Measurements from ENCODE around the gene SPATS2L.

- TF ChIP-seq REST (IDR thresholded peaks at IDR 0.05; ENCODE audit: low read depth, low read length) (no peak), JUND (IDR thresholded peaks at IDR 0.05) (no peak), POLR2AphosphoS5 (IDR thresholded peaks at IDR 0.05; ENCODE audit: low read depth, low read length) (no peak)
These were observed 142.7 kb downstream of the SPATS2L start for GRCh38 chr2:200449149-200449548.
